HCT116 (cell line): ENCODE results near the gene ZNF692. TPM values are rescaled to one million over a fixed set of nuclear protein-coding genes. Genes with fewer than 3 reads are reported as not detected.

Source experiments
- ATAC-seq: fragments of 200-7000 bp; cut with Tn5 transposase; 2 replicates; pipeline ENCODE4 v1.9.1; 2020; ENCODE audit warnings: mild to moderate bottlenecking, moderate library complexity
- BruUV-seq: library from RNA; stranded (reverse); fragments of 400-500 nt; replicated peaks from 2 replicates; lab custom pipeline; 2021; lab: Mats Ljungman, UMichigan
- CTCF ChIA-PET: fragments of 300-600 bp; sonication (Branson Sonifier 250); formaldehyde crosslinking; loops from one replicate; lab custom pipeline; 2021; ENCODE audit warnings: antibody characterized with exemption; lab: Charles Lee
- POLR2A ChIA-PET: fragments of 300-600, 350-600 bp; sonication (Branson Sonifier 250); formaldehyde crosslinking; loops from one replicate; lab custom pipeline; 2021; ENCODE audit warnings: antibody characterized with exemption; lab: Charles Lee
- RAD21 ChIA-PET, 2 experiments: fragments of 300-600 bp; sonication (Branson Sonifier 250); formaldehyde crosslinking; loops; one replicate each; lab custom pipeline; 2023; ENCODE audit warnings: low total read pairs in 2 of 2; ENCODE audit not compliant: uncharacterized antibody in 2 of 2, unreplicated experiment in 2 of 2, low non-redundant PET in 1 of 2; lab: Charles Lee
- DNase-seq: peaks from one replicate; pipeline ENCODE4 v3.0.0-alpha.2; 2010; ENCODE audit warnings: low read depth, low spot score
- H2AFZ ChIP-seq: fragments of 200-600 bp; shearing (Covaris generic), sonication (generic); 2 replicates; pipeline ENCODE4 v1.6.1; 2017; ENCODE audit warnings: low read depth, mixed run types, mixed read lengths, antibody characterized with exemption, low read length; ENCODE audit not compliant: poor library complexity, severe bottlenecking
- H3K27ac ChIP-seq: 2 replicates; pipeline ENCODE4 v1.5.1; 2012; ENCODE audit warnings: low read depth, low read length
- H3K27me3 ChIP-seq: fragments of 200-600 bp; sonication (generic); 2 replicates; pipeline ENCODE4 v1.6.1; 2016; ENCODE audit warnings: mixed run types, low read length, mixed read lengths; ENCODE audit not compliant: insufficient read depth
- H3K36me3 ChIP-seq, 2 experiments: fragments of 200-500 bp in 1 of 2; fragments of 200-600 bp in 1 of 2; sonication (Bioruptor generic) in 1 of 2; sonication (generic) in 1 of 2; 2 replicates each; pipeline versions ENCODE4 v1.5.1 to v1.6.1; 2014 to 2016; ENCODE audit warnings: low read length in 2 of 2, inconsistent platforms in 1 of 2, mixed read lengths in 1 of 2, mixed run types in 1 of 2; ENCODE audit not compliant: insufficient read depth in 2 of 2, control insufficient read depth in 1 of 2
- H3K4me1 ChIP-seq, 2 experiments: fragments of 200-600 bp in 1 of 2; sonication (generic) in 1 of 2; 2 replicates each; pipeline versions ENCODE4 v1.5.1 to v1.6.1; 2012 to 2017; ENCODE audit warnings: low read length in 2 of 2, inconsistent platforms in 1 of 2, mild to moderate bottlenecking in 1 of 2, mixed read lengths in 1 of 2, mixed run types in 1 of 2, moderate library complexity in 1 of 2; ENCODE audit not compliant: insufficient read depth in 2 of 2, control insufficient read depth in 1 of 2
- H3K4me2 ChIP-seq: fragments of 200-600 bp; sonication (generic); 2 replicates; pipeline ENCODE4 v1.6.1; 2017; ENCODE audit warnings: mixed run types, low read length, mixed read lengths
- H3K4me3 ChIP-seq, 2 experiments: fragments of 200-600 bp in 1 of 2; sonication (generic) in 1 of 2; replicated peaks in 1 of 2; 2 replicates each; pipeline ENCODE4 v1.5.1; 2011 to 2016; ENCODE audit warnings: low read length in 2 of 2, control low read depth in 1 of 2, low read depth in 1 of 2, mild to moderate bottlenecking in 1 of 2, mixed read lengths in 1 of 2, mixed run types in 1 of 2
- H3K79me2 ChIP-seq: fragments of 200-600 bp; sonication (generic); 2 replicates; pipeline ENCODE4 v1.6.1; 2017; ENCODE audit warnings: mild to moderate bottlenecking, mixed run types, low read length, moderate library complexity, mixed read lengths; ENCODE audit not compliant: insufficient read depth
- H3K9ac ChIP-seq: fragments of 200-600 bp; sonication (generic); 2 replicates; pipeline ENCODE4 v1.6.1; 2016; ENCODE audit warnings: low read length, mixed read lengths
- H3K9me2 ChIP-seq: fragments of 200-600 bp; sonication (generic), shearing (Covaris generic); 2 replicates; pipeline ENCODE4 v1.6.1; 2017; ENCODE audit warnings: mixed run types, mild to moderate bottlenecking, moderate library complexity; ENCODE audit not compliant: insufficient read depth
- H3K9me3 ChIP-seq, 2 experiments: fragments of 200-500 bp in 1 of 2; fragments of 200-600 bp in 1 of 2; sonication (Bioruptor generic) in 1 of 2; sonication (generic) in 1 of 2; 2 replicates each; pipeline ENCODE4 v1.6.1; 2014 to 2017; ENCODE audit warnings: low read length in 2 of 2, mixed read lengths in 2 of 2, inconsistent platforms in 1 of 2, low read depth in 1 of 2, mild to moderate bottlenecking in 1 of 2, mixed run types in 1 of 2, moderate library complexity in 1 of 2; ENCODE audit not compliant: control insufficient read depth in 1 of 2, insufficient read depth in 1 of 2
- H4K20me1 ChIP-seq: fragments of 200-600 bp; sonication (generic), shearing (Covaris generic); 2 replicates; pipeline ENCODE4 v1.6.1; 2017; ENCODE audit warnings: mixed run types, mild to moderate bottlenecking, moderate library complexity; ENCODE audit not compliant: insufficient read depth
- CBX3 ChIP-seq: IDR thresholded peaks from 2 replicates; pipeline ENCODE4 v1.6.1; 2012; ENCODE audit warnings: low read depth
- EGR1 ChIP-seq: IDR thresholded peaks from 2 replicates; pipeline ENCODE4 v1.6.1; 2012; ENCODE audit warnings: low read depth
- FOSL1 ChIP-seq: IDR thresholded peaks from 2 replicates; pipeline ENCODE4 v1.6.1; 2012; ENCODE audit warnings: low read depth
- JUND ChIP-seq: IDR thresholded peaks from 2 replicates; pipeline ENCODE4 v1.6.1; 2012
- POLR2A ChIP-seq: IDR thresholded peaks from 2 replicates; pipeline ENCODE4 v1.7.0; 2011; ENCODE audit warnings: borderline replicate concordance; ENCODE audit not compliant: insufficient read depth, insufficient read length; ENCODE audit errors: extremely low read depth
- POLR2AphosphoS5 ChIP-seq: IDR thresholded peaks from 2 replicates; pipeline ENCODE4 v1.6.1; 2011; ENCODE audit warnings: mild to moderate bottlenecking, low read depth, low read length, moderate library complexity
- RAD21 ChIP-seq: IDR thresholded peaks from 2 replicates; pipeline ENCODE4 v1.6.1; 2012; ENCODE audit warnings: low read depth, mild to moderate bottlenecking
- SIN3A ChIP-seq: IDR thresholded peaks from 2 replicates; pipeline ENCODE4 v1.6.1; 2012; ENCODE audit warnings: low read depth
- SP1 ChIP-seq: IDR thresholded peaks from 2 replicates; pipeline ENCODE4 v1.6.1; 2012; ENCODE audit warnings: low read depth
- TCF7L2 ChIP-seq: IDR thresholded peaks from 2 replicates; pipeline ENCODE4 v1.7.0; 2011; ENCODE audit warnings: borderline replicate concordance, inconsistent platforms; ENCODE audit not compliant: insufficient read depth, insufficient read length; ENCODE audit errors: extremely low read depth
- ZFX ChIP-seq: fragments of 450-650 bp; IDR thresholded peaks from 2 replicates; pipeline ENCODE4 v1.6.1; 2017
- intact Hi-C: fragments of 100-400 bp; cut with micrococcal nuclease; formaldehyde crosslinking; loops from 2 replicates; pipeline ENCODE4 v1.10.0; 2022
- total RNA-seq: library from RNA; stranded (reverse); gene quantifications from one replicate; pipeline ENCODE4 v1.2.1, GENCODE V29; 2021; ENCODE audit not compliant: unreplicated experiment
- TF ChIP-seq, protein P1 (sequence below), 3 experiments: fragments of 200-600 bp in 1 of 3; sonication (generic) in 1 of 3; IDR thresholded peaks in 2 of 3; conservative IDR thresholded peaks in 1 of 3; 2 replicates each; pipeline ENCODE4 v1.5.1; 2012 to 2017; ENCODE audit warnings: low read depth in 2 of 3, low read length in 2 of 3, antibody characterized with exemption in 1 of 3, borderline replicate concordance in 1 of 3, control low read depth in 1 of 3, mild to moderate bottlenecking in 1 of 3, mixed read lengths in 1 of 3, mixed run types in 1 of 3, moderate library complexity in 1 of 3; ENCODE audit not compliant: insufficient read depth in 1 of 3
- TF ChIP-seq, protein P2 (sequence below): IDR thresholded peaks from 2 replicates; pipeline ENCODE4 v1.6.1; 2012; ENCODE audit warnings: low read depth
- TF ChIP-seq, protein P3 (sequence below): IDR thresholded peaks from 2 replicates; pipeline ENCODE4 v1.6.1; 2011; ENCODE audit warnings: mild to moderate bottlenecking, low read length, moderate library complexity; ENCODE audit not compliant: insufficient replicate concordance; ENCODE audit errors: extremely low read depth
- TF ChIP-seq, protein P4 (sequence below): IDR thresholded peaks from 2 replicates; pipeline ENCODE4 v1.6.1; 2012

Gene ZNF692
- total RNA-seq, 1 experiment from 2014 or later: 76.2 TPM

DNA sequence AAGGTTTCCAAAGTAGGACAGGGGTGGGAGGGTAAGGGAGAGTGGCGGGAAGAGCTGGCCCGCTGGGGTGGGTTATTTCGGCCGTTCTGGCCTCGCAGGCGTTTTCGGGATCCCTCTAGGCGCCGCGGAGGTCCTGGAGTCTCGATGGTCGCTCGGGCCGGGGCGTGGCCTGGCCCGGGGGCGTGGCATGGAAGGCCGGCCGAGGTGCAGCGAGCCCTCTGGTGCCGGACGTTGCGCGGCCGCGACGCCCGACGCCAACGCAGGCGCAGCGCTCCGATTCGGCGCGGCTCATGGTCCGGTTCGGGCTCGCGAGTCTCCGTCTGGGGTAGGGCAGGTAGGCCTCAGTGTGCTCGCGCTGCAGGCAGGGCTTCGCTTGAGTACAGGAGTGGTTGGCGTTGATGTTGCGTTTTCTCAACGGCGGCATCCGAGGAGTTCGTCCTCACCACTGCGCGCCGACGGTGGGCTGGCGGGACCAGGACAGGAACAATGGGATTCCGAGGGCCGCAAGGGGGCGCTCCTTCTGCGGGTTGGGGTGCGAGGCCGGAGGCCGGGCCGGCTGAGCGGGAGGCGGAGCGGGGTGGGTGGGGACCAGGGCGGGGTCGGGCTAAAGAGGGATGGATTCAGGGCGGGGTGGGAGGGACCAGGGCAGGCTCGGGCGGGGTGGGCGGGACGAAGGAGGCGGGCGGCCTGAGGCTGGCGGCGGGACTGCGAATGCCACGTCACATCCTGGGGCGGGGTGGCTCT lies 47.3 kb upstream of the ZNF692 start, which contains the start of gene PGBD2:
TSS of gene PGBD2 (plus strand) at position 227 of the 744 bp plus-strand sequence. CDS start 7,628 bp downstream, outside the sequence.
- H3K4me1 ChIP-seq: peaks cover 0 to 22% of the 10 kb centered on the region in 2 experiments; a peak in 3 of 4 replicates
- BruUV-seq: no TSS peak
- ATAC-seq (peak; percentile 93), DNase-seq (peak; percentile 89)
- ChIA-PET POLR2A (interaction anchor here (0.6 to 1.0 kb wide), 4 partner anchors 33 to 69 kb away, joined by 3 to 7 read pairs (median 4); partner anchors contain the start of genes ZNF672 and ZNF692), CTCF (interaction anchor here (0.8 kb wide), 1 partner anchor 48 kb away, joined by 6 read pairs; the partner anchor contains the start of gene ZNF692), RAD21 (no interaction called here)
- 0 out of 4 replicates have a peak, but pooled peaks cover 0 to 4% of the 10 kb centered on the region in 2 experiments for H3K36me3 ChIP-seq
- H3K4me2 ChIP-seq: peak within 1 kb of the TSS; percentile 94
- intact Hi-C loops: loop anchor here (1.0 kb wide), 2 partner anchors 32 to 48 kb away; no protein-coding TSS in a partner anchor
- no peaks in the 10 kb centered on the region for H3K9me3 ChIP-seq
- H3K79me2 ChIP-seq: peaks cover 6% of the 10 kb centered on the region; the same call in 1 of the 2 replicates
- H4K20me1 ChIP-seq: no peaks in the 10 kb centered on the region
- H3K9me2 ChIP-seq: no peaks in the 10 kb centered on the region
- no peaks in the 10 kb centered on the region for H3K27me3 ChIP-seq
- peak within 1 kb of the TSS; percentile 81 for H3K9ac ChIP-seq
- peak within 1 kb of the TSS; percentile 69 to 80 for H3K4me3 ChIP-seq
- peak within 1 kb of the TSS; percentile 77 for H3K27ac ChIP-seq
- peak within 1 kb of the TSS; percentile 42 for H2AFZ ChIP-seq
- TF ChIP-seq RAD21 (peak; percentile 68), ZFX (peak; percentile 62; the same call in 1 of the 2 replicates), SP1 (peak; percentile 65), TCF7L2 (peak; percentile 15), EGR1 (peak; percentile 78), FOSL1 (no peak), JUND (no peak), POLR2A (peak; percentile 72), CBX3 (peak; percentile 93), POLR2AphosphoS5 (peak; percentile 88), SIN3A (peak; percentile 81; the same call in 1 of the 2 replicates)
- TF ChIP-seq, protein P1, sequence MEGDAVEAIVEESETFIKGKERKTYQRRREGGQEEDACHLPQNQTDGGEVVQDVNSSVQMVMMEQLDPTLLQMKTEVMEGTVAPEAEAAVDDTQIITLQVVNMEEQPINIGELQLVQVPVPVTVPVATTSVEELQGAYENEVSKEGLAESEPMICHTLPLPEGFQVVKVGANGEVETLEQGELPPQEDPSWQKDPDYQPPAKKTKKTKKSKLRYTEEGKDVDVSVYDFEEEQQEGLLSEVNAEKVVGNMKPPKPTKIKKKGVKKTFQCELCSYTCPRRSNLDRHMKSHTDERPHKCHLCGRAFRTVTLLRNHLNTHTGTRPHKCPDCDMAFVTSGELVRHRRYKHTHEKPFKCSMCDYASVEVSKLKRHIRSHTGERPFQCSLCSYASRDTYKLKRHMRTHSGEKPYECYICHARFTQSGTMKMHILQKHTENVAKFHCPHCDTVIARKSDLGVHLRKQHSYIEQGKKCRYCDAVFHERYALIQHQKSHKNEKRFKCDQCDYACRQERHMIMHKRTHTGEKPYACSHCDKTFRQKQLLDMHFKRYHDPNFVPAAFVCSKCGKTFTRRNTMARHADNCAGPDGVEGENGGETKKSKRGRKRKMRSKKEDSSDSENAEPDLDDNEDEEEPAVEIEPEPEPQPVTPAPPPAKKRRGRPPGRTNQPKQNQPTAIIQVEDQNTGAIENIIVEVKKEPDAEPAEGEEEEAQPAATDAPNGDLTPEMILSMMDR (IDR thresholded peaks at IDR 0.05 in 2 of 3, conservative IDR thresholded peaks at IDR 0.05 in 1 of 3; ENCODE audit: borderline replicate concordance in 1 of 3, insufficient read depth in 1 of 3, low read depth in 2 of 3, low read length in 2 of 3): peak; percentile 61 to 82 (median 64)
- TF ChIP-seq, protein P2, sequence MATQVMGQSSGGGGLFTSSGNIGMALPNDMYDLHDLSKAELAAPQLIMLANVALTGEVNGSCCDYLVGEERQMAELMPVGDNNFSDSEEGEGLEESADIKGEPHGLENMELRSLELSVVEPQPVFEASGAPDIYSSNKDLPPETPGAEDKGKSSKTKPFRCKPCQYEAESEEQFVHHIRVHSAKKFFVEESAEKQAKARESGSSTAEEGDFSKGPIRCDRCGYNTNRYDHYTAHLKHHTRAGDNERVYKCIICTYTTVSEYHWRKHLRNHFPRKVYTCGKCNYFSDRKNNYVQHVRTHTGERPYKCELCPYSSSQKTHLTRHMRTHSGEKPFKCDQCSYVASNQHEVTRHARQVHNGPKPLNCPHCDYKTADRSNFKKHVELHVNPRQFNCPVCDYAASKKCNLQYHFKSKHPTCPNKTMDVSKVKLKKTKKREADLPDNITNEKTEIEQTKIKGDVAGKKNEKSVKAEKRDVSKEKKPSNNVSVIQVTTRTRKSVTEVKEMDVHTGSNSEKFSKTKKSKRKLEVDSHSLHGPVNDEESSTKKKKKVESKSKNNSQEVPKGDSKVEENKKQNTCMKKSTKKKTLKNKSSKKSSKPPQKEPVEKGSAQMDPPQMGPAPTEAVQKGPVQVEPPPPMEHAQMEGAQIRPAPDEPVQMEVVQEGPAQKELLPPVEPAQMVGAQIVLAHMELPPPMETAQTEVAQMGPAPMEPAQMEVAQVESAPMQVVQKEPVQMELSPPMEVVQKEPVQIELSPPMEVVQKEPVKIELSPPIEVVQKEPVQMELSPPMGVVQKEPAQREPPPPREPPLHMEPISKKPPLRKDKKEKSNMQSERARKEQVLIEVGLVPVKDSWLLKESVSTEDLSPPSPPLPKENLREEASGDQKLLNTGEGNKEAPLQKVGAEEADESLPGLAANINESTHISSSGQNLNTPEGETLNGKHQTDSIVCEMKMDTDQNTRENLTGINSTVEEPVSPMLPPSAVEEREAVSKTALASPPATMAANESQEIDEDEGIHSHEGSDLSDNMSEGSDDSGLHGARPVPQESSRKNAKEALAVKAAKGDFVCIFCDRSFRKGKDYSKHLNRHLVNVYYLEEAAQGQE: no peak
- TF ChIP-seq, protein P3, sequence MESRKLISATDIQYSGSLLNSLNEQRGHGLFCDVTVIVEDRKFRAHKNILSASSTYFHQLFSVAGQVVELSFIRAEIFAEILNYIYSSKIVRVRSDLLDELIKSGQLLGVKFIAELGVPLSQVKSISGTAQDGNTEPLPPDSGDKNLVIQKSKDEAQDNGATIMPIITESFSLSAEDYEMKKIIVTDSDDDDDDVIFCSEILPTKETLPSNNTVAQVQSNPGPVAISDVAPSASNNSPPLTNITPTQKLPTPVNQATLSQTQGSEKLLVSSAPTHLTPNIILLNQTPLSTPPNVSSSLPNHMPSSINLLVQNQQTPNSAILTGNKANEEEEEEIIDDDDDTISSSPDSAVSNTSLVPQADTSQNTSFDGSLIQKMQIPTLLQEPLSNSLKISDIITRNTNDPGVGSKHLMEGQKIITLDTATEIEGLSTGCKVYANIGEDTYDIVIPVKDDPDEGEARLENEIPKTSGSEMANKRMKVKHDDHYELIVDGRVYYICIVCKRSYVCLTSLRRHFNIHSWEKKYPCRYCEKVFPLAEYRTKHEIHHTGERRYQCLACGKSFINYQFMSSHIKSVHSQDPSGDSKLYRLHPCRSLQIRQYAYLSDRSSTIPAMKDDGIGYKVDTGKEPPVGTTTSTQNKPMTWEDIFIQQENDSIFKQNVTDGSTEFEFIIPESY: peak; percentile 17
- TF ChIP-seq, protein P4, sequence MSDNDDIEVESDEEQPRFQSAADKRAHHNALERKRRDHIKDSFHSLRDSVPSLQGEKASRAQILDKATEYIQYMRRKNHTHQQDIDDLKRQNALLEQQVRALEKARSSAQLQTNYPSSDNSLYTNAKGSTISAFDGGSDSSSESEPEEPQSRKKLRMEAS: peak; percentile 92
